SH-SY5Y (cell line): ENCODE data around the gene BFSP2.

Experiments used
- GATA2 ChIP-seq: IDR thresholded peaks from 2 replicates; pipeline ENCODE4 v1.6.1; 2011; ENCODE audit warnings: mild to moderate bottlenecking, low read depth, low read length
- GATA3 ChIP-seq: IDR thresholded peaks from 2 replicates; pipeline ENCODE4 v1.6.1; 2011; ENCODE audit warnings: low read depth, mild to moderate bottlenecking, low read length, moderate library complexity

Gene BFSP2, protein sequence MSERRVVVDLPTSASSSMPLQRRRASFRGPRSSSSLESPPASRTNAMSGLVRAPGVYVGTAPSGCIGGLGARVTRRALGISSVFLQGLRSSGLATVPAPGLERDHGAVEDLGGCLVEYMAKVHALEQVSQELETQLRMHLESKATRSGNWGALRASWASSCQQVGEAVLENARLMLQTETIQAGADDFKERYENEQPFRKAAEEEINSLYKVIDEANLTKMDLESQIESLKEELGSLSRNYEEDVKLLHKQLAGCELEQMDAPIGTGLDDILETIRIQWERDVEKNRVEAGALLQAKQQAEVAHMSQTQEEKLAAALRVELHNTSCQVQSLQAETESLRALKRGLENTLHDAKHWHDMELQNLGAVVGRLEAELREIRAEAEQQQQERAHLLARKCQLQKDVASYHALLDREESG

GRCh38 chr3:133400006-133400515 is at the start of gene BFSP2:
Gene BFSP2 (plus strand): TSS chr3:133400056. CDS start chr3:133400084, 28 bp downstream.
- TF ChIP-seq GATA3 (no peak), GATA2 (no peak)

GRCh38 chr3:133354721-133355120 is 45.1 kb upstream of the BFSP2 start:
- TF ChIP-seq GATA2, result no peak
- TF ChIP-seq GATA3, result no peak

DNA sequence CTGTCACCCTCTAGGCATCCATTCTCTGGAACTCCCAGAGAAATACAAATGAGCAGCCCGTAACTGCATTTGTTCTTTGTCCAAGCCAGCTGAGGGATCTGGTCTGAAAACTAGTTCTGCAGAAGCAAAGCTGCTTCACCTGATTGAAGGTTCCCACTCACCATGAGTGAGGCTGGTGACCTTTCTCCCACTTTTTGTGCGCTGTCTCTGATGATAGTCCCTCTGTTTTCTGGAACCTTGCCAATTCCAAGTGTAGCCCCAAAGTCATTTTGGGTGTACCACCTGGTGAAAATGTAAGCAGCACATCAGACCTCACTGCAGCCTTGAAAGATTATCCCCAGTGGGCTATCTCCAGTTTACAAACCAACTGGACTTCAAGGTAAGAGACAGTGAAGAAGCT is 39.4 kb upstream of the BFSP2 start:
- no peak for TF ChIP-seq GATA2
- no peak for TF ChIP-seq GATA3

DNA sequence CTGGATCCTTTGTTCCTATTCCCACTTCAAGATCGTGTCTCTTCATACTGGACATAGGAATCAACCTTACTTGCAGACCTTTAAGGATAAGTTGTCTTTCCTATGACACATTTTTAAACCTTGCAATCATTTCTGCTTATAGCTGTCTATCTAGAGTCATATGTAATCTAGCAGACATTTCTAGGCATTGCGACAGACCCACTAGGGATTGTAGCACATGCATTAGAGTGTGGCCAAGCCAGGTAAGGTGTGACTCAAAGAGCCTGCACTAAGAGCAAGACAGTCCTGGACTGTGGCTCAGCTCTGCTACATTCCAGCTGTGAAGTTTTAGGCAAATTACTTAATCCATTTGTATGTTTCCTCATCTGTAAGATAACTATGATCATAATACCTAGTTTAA is 38.8 kb upstream of the BFSP2 start:
- no peak for TF ChIP-seq GATA3
- no peak for TF ChIP-seq GATA2

GRCh38 chr3:133361435-133361834 is 38.4 kb upstream of the BFSP2 start:
- TF ChIP-seq GATA2 (no peak), GATA3 (no peak)

DNA sequence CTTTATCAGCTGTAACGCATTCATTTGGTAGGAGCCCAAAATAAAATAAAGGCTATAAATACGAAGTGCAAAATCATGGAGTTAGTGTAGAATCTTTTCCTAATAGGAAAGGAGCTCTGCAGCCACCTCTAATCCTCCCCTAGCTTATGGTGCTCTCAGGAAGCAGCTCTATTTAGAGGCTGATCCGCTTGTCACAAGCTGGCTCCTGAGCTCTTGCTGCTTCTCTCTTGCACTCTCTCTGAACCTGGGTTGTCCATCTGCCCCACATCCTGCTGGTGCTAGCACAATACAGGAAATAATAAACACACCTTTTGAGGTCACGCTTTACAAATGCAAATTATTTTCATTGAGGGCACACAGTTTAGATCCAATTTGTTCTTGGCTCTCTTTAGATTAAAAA is 37.3 kb upstream of the BFSP2 start:
- TF ChIP-seq GATA3, result no peak
- no peak for TF ChIP-seq GATA2

- TF ChIP-seq GATA2, result no peak
- no peak for TF ChIP-seq GATA3
These were observed 35.2 kb upstream of the BFSP2 start for GRCh38 chr3:133364704-133365103.

DNA sequence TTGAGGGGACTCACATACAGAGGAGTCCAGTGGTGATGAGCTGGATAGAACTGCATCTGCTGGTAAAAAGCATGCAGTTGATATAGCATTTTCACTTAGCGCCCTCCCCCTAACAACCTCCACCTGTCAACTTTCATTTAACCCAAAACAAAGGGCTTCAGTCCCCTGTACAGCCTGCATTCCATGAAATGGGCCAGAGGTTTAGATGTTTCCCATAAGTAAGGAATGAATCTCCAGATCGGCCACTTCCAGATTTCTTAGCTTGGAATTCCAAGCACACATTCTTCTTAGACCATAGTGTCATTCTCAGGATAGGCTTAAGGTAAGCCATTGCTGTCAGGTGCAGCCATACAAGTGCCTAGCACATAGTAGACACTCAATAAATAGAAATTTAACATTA is 32.9 kb upstream of the BFSP2 start:
- TF ChIP-seq GATA3, result no peak
- no peak for TF ChIP-seq GATA2

GRCh38 chr3:133367403-133367802 is 32.5 kb upstream of the BFSP2 start:
- TF ChIP-seq GATA3 (no peak), GATA2 (no peak)

GRCh38 chr3:133367956-133368355 is 31.9 kb upstream of the BFSP2 start:
- no peak for TF ChIP-seq GATA3
- no peak for TF ChIP-seq GATA2

DNA sequence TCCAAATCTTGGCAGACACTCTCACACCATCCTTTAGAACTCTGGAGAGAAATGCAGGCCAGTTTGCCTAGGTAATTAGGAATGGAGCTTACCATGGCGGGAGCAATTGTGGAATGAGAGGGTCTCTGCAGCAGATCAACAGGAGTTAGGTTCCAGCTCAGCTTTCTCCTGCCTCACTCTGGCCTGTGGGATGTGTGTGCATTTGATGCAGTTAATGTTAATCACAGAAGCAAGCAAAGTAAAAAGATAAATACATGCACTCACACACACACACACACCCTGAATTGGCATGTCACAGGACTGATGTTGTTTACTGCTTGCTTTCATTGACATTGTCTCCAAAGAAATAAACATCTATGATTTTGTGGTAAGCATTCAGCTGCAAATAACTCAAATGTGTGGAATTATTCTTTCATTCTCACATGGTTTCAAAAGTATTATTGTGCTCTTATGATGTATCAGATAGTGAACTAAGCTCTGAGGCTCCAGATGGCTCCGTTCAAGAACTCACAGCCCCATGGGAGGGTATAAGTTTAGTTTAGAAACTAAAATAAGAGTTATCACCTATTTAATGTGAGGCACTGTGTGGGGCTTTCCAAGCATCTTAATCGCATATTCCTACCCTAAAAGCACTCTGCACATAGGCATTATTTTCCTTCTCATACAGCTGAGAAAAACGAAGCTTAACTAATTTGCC is 31.3 kb upstream of the BFSP2 start:
- TF ChIP-seq GATA3 (no peak), GATA2 (no peak)

DNA sequence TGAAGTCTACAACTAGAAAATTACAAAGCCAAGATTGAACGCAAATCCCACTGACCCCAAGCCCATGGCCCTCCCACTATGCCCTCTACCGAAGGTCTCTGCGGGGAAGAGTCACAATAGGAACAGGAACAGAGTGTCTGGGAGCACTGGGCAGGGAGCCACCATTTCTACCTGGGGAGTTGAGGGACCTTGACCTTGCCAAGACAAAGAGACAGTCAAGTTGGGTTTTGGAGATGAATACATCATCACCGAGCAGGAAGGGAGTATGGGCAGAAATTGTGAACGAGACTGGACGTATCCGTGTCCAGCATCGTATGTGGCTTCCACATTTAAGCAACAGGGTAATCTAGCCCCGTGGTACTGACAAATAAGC is 30.8 kb upstream of the BFSP2 start:
- no peak for TF ChIP-seq GATA2
- TF ChIP-seq GATA3, result no peak

GRCh38 chr3:133371181-133371580 is 28.7 kb upstream of the BFSP2 start:
- TF ChIP-seq GATA3, result no peak
- TF ChIP-seq GATA2, result no peak

- TF ChIP-seq GATA3 (no peak), GATA2 (no peak)
These were observed 28.2 kb upstream of the BFSP2 start for GRCh38 chr3:133371676-133372075.

DNA sequence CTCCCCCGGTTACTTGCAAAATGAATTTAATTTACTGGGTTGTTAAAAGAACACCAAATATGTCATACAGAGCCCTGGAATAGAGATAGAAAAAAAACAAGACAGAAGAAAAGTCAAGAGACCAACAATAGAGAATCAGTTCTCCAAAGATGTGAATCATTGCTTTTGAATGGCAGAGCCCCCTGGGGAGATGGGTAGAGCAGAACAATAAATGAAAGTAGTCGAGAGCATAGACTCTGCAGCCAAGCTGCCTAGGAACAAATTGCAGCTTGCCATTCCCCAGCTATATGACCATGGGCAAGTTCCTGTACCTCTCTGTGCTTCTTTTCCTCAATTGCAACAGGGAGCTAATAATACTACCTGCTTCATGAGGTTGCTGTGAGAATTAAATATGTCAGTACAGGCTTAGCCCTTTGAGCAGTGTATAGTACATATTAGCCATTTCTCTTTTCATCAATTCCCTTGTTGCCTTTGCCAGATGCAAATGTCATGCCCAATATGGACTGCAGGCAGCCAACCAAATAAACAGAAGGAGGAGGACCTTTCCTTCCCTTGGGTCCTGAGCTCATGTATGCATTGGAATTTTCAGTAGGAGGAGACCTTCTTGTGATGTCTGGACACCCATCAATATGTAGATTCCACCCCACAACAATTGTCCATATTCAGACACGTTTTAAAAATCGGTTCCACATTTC is 25.0 kb upstream of the BFSP2 start:
- TF ChIP-seq GATA2, result no peak
- no peak for TF ChIP-seq GATA3
